CD4-positive, alpha-beta T cell treated with Interferon gamma for 1 hour (primary cell): Measurements from ENCODE around the gene NCOA5.
A peak's percentile ranks its signal among the peaks of the same experiment; 100 is the strongest.

Experiments
- DNase-seq: peaks from one replicate; pipeline ENCODE4 v3.0.0-alpha.2; 2020

NCOA5 gene

GRCh38 chr20:46011631-46012482 lies 77.9 kb downstream of the NCOA5 start:
- DNase-seq: peak; percentile 52
